ENCODE data around the gene ASS1.

Gene ASS1

DNA sequence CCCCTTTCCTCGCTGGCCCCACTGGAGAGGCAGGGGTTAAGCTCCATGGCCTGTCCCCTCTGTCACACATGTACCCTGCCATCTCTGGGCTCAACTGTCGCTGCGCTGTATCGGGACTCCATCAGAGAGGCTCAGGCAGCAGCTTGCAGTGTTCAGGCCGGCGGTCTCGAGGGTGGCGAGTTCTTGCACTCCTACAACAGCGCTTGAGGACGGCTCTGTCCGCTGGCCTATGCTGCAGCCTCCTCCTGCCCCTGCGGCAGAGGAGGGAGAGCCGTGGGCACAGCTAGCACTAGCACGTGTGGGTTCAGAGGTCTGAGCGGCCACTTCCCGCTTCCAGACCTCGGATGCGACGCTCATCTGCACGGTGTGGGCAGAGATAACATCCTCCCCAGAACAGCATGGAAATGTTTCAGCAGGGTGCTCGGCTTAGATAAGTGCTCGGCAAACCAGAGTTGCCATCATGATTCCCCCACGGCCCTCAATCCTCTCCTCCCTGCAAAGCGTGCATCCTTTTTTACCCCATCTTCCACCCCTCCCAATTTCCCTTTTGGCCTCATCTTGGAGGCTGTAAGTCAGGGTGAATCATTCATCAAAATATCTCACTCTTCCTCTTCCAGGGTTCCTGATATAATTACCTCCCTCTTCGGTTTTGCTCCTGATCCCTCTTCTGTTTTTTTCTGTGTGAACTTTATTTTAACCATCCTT lies 92.7 kb downstream of the ASS1 start:
- no peak for DNase-seq

DNA sequence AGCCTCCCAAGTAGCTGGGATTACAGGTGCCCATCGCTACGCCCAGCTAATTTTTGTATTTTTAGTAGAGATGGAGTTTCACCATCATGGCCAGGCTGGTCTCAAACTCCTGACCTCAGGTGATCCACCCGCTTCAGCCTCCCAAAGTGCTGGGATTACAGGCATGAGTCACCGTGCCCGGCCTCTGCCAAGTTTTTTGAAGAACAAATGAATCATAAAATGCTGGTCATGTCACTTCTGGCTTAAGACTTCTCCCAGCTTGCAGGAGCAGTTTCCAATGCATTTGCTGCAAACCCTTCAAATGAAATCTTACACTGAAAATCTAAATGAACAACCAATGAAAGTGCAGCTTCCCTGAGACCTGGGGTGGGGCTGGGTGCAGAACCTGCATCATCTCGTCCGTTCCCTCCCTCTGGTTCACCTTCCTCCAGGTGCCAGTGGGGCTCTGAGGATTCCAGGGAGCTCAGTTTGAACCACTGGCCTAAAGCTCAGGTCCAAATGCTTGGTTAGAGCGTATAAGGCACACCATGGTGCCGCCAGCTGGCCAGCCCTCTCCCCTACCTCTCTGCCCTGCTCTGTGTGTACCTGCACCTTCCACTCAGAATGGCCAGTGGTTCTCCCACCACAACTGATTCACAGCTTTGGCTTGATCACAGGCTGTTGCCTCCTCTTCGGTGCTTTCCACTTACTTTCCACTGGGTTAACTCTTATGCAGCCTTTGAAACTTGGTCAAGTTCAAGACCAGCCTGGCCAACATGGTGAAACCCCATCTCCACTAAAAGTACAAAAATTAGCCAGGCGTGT lies 94.9 kb downstream of the ASS1 start:
- no peak for DNase-seq

DNA sequence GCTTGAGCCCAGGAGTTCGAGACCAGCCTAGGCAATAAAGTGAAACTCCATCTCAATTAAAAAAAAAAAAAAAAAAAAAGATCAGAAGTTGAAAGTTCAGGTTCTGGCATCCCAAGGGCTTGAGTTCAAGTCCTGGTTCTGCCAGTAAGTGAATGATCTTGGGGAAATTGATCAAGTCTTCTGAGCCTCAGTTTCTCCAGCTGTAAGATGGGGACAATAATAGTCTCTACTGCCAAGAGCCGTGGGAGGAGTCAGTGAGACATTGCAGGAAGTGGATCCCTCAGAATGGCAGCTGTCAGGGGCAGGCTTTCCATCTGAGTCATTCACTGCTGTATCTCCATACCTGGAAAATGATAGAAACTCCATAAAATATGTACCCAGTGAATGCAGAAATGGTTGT lies 96.8 kb downstream of the ASS1 start:
- DNase-seq = no peak

GRCh38 chr9:130542038-130542437 lies 97.3 kb downstream of the ASS1 start:
- no peak for DNase-seq

DNA sequence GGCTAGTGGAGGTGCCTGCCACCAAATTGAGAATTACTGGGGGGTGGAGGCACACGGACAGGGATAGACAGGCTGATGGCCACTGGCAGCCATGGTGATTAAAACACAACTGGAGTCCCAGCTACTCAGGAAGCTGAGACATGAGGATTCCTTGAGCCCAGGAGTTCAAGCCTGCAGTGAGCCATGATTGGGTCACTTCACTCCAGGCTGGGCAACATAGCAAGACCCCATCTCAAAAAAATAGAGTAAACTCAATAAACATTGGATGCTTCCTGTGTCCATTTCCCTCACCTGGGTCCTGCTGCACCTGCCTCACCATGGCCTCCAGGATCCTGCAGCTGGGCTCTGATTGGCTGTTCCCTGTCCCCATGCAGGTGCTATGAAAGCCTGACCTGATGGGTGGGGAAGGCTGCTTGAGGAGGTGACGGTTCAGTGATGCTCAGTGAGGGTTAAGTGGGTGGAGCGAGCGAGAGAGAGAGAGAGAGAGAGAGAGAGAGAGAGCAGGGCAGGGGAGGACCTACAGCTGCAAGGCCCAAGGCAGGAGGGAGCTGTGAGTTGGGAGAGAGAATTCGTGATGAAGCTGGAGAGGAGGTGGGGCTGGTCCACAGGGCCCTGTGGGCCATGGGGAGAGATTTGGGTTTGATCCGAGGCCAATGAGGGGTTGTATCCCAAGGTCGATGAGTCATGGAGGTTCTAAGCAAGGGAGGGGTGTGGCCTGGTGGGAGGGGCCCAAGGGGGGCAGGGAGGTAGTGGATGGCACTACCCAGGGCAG lies 97.9 kb downstream of the ASS1 start:
- no peak for DNase-seq

GRCh38 chr9:130543368-130543767 lies 98.6 kb downstream of the ASS1 start:
- DNase-seq = no peak

DNA sequence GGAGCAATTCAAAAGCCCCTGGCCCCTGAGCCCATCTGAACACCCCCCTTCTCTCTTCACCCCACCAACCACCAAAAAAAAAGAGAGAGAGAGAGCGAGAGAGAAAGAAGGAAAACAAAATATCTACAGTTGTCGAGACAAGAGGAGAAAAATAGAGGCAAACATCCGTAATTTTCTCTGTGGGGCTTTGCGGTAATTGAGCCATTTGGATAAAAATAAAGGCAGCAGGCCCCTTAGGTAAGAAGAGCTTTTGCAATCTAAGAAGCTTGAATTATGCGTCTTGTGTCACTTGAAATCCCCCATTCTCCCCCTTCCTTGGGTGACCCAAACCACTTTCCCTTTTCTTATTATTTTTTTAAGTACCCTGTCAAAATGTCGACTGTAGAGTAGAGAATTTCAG lies 99.1 kb downstream of the ASS1 start:
- DNase-seq = no peak

DNA sequence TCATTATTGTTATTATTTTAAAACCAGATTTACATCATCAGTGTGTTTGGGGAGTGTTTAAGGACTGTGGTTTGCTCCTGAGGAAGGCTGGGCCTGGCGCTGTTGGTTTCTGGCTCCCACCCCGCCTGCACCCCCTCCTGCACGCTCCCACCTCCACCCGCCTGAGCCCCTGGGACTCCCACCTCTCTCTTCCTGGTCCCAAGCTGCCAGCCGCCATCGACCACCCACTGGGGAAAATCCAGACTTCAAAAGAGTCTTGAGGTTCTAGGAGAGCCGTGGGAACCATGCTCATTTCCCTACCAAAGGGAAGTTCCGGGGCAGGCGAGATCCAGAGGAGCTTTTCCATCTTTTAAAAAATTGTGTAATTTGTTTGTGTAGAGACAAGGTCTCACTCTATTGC lies 99.6 kb downstream of the ASS1 start:
- DNase-seq = no peak

DNA sequence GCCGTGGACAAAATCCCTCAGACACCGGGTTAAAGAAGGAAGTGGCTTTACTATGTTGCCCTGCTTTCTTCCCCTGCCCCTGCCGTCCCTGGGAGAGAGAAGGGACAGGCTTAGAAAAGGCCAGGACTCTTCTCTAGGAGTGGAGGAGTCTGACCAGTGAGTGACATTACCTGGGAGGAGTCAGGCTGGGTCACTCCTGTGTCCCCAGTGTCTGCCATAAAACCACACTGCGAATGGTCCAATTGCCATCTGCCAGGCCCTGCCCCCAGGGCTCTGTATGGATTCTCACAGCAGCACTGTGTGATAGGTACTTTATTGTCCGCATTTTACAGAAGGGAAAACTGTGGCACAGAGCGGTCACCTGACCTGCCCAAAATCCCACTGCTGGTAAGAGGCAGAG lies 103.3 kb downstream of the ASS1 start:
- no peak for DNase-seq

DNA sequence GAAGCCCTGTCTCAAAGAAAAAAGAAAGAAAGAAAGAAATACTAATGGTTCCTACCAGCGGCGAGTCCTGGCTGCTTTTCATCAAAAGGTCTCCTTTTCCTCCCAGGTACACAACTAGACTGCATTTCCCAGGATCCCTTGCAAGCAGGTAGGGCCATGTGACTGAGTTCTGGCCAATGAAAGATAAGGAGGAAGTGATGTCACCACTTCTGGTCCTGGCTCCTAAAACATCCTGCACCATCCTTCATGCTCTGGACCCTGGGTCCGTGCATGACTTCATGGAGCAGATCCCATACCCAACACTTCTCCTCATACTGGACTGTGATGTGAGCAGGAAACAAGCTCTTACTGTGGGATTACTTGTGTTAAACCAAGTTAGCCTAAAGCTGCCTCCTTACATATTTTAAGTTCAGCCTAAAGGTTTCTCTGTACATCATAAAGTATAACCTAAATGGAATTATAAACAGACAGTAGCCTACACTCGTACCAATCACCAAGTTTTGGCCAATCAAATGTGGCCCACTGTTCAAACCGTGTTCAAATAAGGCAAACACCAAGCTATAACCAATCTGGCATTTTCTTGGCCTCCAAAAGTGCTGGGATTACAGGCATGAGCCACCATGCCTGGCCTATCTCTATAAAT lies 104.5 kb downstream of the ASS1 start:
- DNase-seq = peak; percentile 32
